Natural killer cell (primary cell): ENCODE measurements around the gene CMSS1. TPM values are rescaled to one million over a fixed set of nuclear protein-coding genes. Genes with fewer than 3 reads are reported as not detected.

Experiments
- ATAC-seq, 3 donors: fragments of 150-1000 bp in 2 of 3; fragments of 200-7000 bp in 1 of 3; cut with Tn5 transposase; 1 replicate in 1 of 3; 2 replicates in 2 of 3; pipeline ENCODE4 v1.10.0; 2021; ENCODE audit warnings: mild to moderate bottlenecking in 2 of 3, moderate library complexity in 2 of 3
- DNase-seq, 2 donors: peaks; one replicate each; pipeline versions ENCODE4 v3.0.0 to v3.0.0-alpha.2; 2013 to 2021; ENCODE audit warnings: mixed read lengths in 1 of 2
- H3K27ac ChIP-seq: one replicate; pipeline ENCODE4 v1.5.1; 2013; ENCODE audit warnings: mild to moderate bottlenecking, low read length
- H3K27me3 ChIP-seq: one replicate; pipeline ENCODE4 v1.6.1; 2013; ENCODE audit warnings: low read length; ENCODE audit not compliant: control insufficient read depth, insufficient read depth
- H3K36me3 ChIP-seq: one replicate; pipeline ENCODE4 v1.6.1; 2013; ENCODE audit warnings: low read length; ENCODE audit not compliant: control insufficient read depth, insufficient read depth
- H3K4me1 ChIP-seq: one replicate; pipeline ENCODE4 v1.6.1; 2013; ENCODE audit warnings: low read length; ENCODE audit not compliant: control insufficient read depth, insufficient read depth
- H3K4me3 ChIP-seq: one replicate; pipeline ENCODE4 v1.5.1; 2013; ENCODE audit warnings: low read length
- H3K9me3 ChIP-seq: one replicate; pipeline ENCODE4 v1.6.1; 2013; ENCODE audit warnings: low read length; ENCODE audit not compliant: control insufficient read depth, insufficient read depth
- H3K27ac Mint-ChIP-seq, 2 donors: one replicate each; pipeline ENCODE4 v1.8.0; 2022; ENCODE audit warnings: mild to moderate bottlenecking in 2 of 2, mixed read lengths in 2 of 2, moderate library complexity in 1 of 2
- H3K27me3 Mint-ChIP-seq, 2 donors: one replicate each; pipeline ENCODE4 v1.8.0; 2022; ENCODE audit warnings: low read depth in 2 of 2, mixed read lengths in 2 of 2
- H3K36me3 Mint-ChIP-seq: one replicate; pipeline ENCODE4 v1.8.0; 2022; ENCODE audit warnings: mixed read lengths
- H3K4me1 Mint-ChIP-seq, 2 donors: one replicate each; pipeline ENCODE4 v1.8.0; 2022; ENCODE audit warnings: mixed read lengths in 2 of 2
- H3K4me3 Mint-ChIP-seq: one replicate; pipeline ENCODE4 v1.8.0; 2022; ENCODE audit warnings: mild to moderate bottlenecking, moderate library complexity, mixed read lengths
- H3K9me3 Mint-ChIP-seq, 2 donors: one replicate each; pipeline ENCODE4 v1.8.0; 2022; ENCODE audit warnings: mixed read lengths in 2 of 2
- CTCF ChIP-seq: fragments of 200-600 bp; IDR thresholded peaks from one replicate; pipeline ENCODE4 v1.8.0; 2022; ENCODE audit warnings: antibody characterized with exemption
- WGBS: methylation state at CpG from one replicate; pipeline ENCODE4 v1.1.7; 2013; ENCODE audit warnings: missing lambda C conversion rate; ENCODE audit not compliant: insufficient coverage; 5-methylcytosine and 5-hydroxymethylcytosine counted together
- intact Hi-C: fragments of 100-400 bp; cut with micrococcal nuclease; formaldehyde crosslinking; loops from one replicate; pipeline ENCODE4 v1.14.2; 2022
- total RNA-seq, 4 donors: library from RNA; stranded (reverse); fragments of 120-200 nt in 1 of 4; gene quantifications; one replicate each; pipeline versions ENCODE4 v1.2.3 to v1.2.4, GENCODE V29; 2013 to 2022

The CMSS1 gene
- total RNA-seq, 3 donors from 2014 or later (not counting 1 experiment from before 2014, with no cell fraction given) = 7.8 to 12.7 (median 9.2) TPM

DNA sequence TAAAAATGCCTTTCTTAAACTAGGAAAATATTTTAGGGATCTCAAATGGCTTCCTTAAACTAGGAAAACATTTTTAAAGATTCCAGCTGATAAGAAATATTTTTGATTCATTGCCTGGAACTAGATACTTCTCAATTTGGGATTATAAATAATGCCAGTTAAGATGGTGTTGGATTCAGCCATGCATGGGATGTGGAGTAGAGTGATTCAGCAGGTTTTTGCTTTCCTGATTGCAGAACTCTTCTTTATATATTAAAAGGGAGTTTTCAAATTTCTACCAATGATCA lies 281.1 kb downstream of the CMSS1 start:
- H3K4me1 ChIP-seq = no peaks in the 10 kb centered on the region
- ATAC-seq = no peak
- intact Hi-C loops = no loop called here

GRCh38 chr3:100099621-100100020 lies 282.0 kb downstream of the CMSS1 start:
- H3K27ac Mint-ChIP-seq = no peak overlapping the region
- no peak for TF ChIP-seq CTCF
- Histone ChIP-seq H3K9me3 (no peaks in the 10 kb centered on the region), H3K4me1 (no peaks in the 10 kb centered on the region), H3K4me3 (no peak overlapping the region), H3K27ac (no peak overlapping the region), H3K36me3 (no peaks in the 10 kb centered on the region), H3K27me3 (no peaks in the 10 kb centered on the region)
- intact Hi-C loops = no loop called here
- H3K27me3 Mint-ChIP-seq = no peaks in the 10 kb centered on the region
- ATAC-seq (no peak), DNase-seq (no peak)
- no peaks in the 10 kb centered on the region for H3K36me3 Mint-ChIP-seq
- 100% methylated on average over 1 of the region's 2 CpGs for WGBS
- H3K4me3 Mint-ChIP-seq = no peak overlapping the region
- peaks cover 10 to 13% of the 10 kb centered on the region in 2 donors for H3K4me1 Mint-ChIP-seq
- H3K9me3 Mint-ChIP-seq = no peaks in the 10 kb centered on the region

More for the DNA sequence above, 281.1 kb downstream of the CMSS1 start:
- no peaks in the 10 kb centered on the region for H3K27me3 Mint-ChIP-seq
- H3K4me3 Mint-ChIP-seq = no peak overlapping the region
- no peaks in the 10 kb centered on the region for H3K36me3 ChIP-seq
- no peak overlapping the region for H3K4me3 ChIP-seq
- no peak overlapping the region for H3K27ac ChIP-seq
- no peaks in the 10 kb centered on the region for H3K9me3 Mint-ChIP-seq
- H3K4me1 Mint-ChIP-seq = peaks cover 10 to 13% of the 10 kb centered on the region in 2 donors
- no peaks in the 10 kb centered on the region for H3K9me3 ChIP-seq
- no peaks in the 10 kb centered on the region for H3K36me3 Mint-ChIP-seq
- DNase-seq = no peak
- no peak for TF ChIP-seq CTCF
- H3K27me3 ChIP-seq = no peaks in the 10 kb centered on the region
- H3K27ac Mint-ChIP-seq = no peak overlapping the region

DNA sequence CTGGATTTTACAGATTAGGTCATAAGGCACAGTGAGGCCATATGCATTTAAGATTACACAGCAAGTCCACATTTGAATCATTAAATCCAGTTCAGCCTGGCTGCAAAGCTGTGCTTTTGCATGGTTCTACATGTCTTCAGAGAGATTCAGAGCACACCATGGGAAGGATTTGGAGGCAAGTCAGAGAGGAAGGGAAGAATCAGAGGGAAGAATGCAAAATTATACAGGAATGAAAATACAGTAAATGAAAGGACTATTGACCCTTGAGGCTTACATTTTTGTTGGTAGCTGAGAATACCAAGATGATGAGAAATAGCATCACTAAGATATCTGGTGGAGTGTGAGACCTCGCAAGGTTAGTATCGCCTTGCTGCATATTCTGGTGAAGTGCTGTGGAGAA lies 282.8 kb downstream of the CMSS1 start:
- Histone ChIP-seq H3K27ac (no peak overlapping the region), H3K27me3 (no peaks in the 10 kb centered on the region), H3K36me3 (no peaks in the 10 kb centered on the region), H3K9me3 (no peaks in the 10 kb centered on the region), H3K4me3 (no peak overlapping the region), H3K4me1 (no peaks in the 10 kb centered on the region)
- TF ChIP-seq CTCF = no peak
- Mint-ChIP-seq H3K27me3 (no peaks in the 10 kb centered on the region), H3K36me3 (no peaks in the 10 kb centered on the region), H3K4me3 (no peak overlapping the region), H3K27ac (no peak overlapping the region), H3K4me1 (peaks cover 10 to 13% of the 10 kb centered on the region in 2 donors), H3K9me3 (no peaks in the 10 kb centered on the region)
- intact Hi-C loops = no loop called here
- DNase-seq (no peak), ATAC-seq (no peak)
- WGBS = 96% methylated on average over 2 of the region's 2 CpGs

DNA sequence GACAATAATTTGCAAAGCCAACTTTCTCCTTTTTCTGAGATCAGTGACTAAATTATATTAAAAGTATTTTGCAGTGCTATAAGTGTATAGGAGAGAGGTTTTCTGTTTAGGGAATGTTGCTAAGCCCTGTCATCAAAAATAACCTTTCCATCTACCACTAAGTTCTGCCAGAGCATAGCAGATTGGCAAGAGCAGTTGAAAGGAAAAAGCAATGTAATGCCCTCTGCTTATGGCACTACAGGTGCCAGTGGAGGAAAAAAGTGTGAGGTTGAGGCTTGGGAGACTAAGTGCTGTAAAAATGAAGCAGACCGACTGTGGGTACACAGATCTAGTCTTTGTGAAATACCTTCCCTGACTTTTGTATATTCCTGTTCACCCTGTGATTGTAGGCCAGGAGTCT lies 285.1 kb downstream of the CMSS1 start:
- Histone ChIP-seq H3K4me3 (no peak overlapping the region), H3K27me3 (no peaks in the 10 kb centered on the region), H3K36me3 (no peaks in the 10 kb centered on the region), H3K27ac (no peak overlapping the region), H3K4me1 (no peaks in the 10 kb centered on the region), H3K9me3 (no peaks in the 10 kb centered on the region)
- intact Hi-C loops = no loop called here
- Mint-ChIP-seq H3K27ac (no peak overlapping the region), H3K36me3 (no peaks in the 10 kb centered on the region), H3K4me1 (no peaks in the 10 kb centered on the region), H3K4me3 (no peak overlapping the region), H3K27me3 (no peaks in the 10 kb centered on the region), H3K9me3 (no peaks in the 10 kb centered on the region)
- ATAC-seq (no peak), DNase-seq (no peak)
- 100% methylated on average over 1 of the region's 1 CpG for WGBS
- no peak for TF ChIP-seq CTCF
